HepG2 (cell line): Measurements from ENCODE around the gene LYSMD2. TPM values are rescaled to one million over a fixed set of nuclear protein-coding genes. Genes with fewer than 3 reads are reported as not detected.

Experiments
- ATAC-seq: fragments of 200-7000 bp; cut with Tn5 transposase; 3 replicates; pipeline ENCODE4 v1.9.1; 2020; ENCODE audit warnings: mild to moderate bottlenecking, moderate library complexity
- BruUV-seq: library from RNA; stranded (reverse); fragments of 400-500 nt; replicated peaks from 2 replicates; lab custom pipeline; 2021; lab: Mats Ljungman, UMichigan
- CTCF ChIA-PET: fragments of 300-600 bp; formaldehyde crosslinking; extraction: SDS; loops from one replicate; lab custom pipeline; 2021; ENCODE audit warnings: low total read pairs, inconsistent platforms, low intra/inter-chr PET ratio; lab: Yijun Ruan, JAX
- POLR2A ChIA-PET: fragments of 350-600 bp; sonication (Branson Sonifier 250); formaldehyde crosslinking; loops from one replicate; lab custom pipeline; 2020; ENCODE audit warnings: antibody characterized with exemption, inconsistent platforms; lab: Yijun Ruan, JAX
- DNase-seq: peaks from one replicate; pipeline ENCODE4 v3.0.0-alpha.2; 2015; ENCODE audit warnings: low spot score
- FAIRE-seq: peaks from 3 replicates; lab custom pipeline; 2011; peaks lifted over from hg19 to GRCh38; lab: Jason Lieb, UNC
- H2AFZ ChIP-seq: one replicate; pipeline ENCODE4 v1.6.1; 2011; ENCODE audit warnings: low read length, inconsistent platforms
- H3K27ac ChIP-seq: fragments of 300-600 bp; 3 replicates; pipeline ENCODE4 v1.8.0; 2011; ENCODE audit warnings: mixed run types, mild to moderate bottlenecking, mixed read lengths, low read length, inconsistent platforms; ENCODE audit not compliant: insufficient read depth; ENCODE audit errors: extremely low read length
- H3K27me3 ChIP-seq, 2 experiments: fragments of 200-600 bp in 1 of 2; 2 replicates in 1 of 2; 3 replicates in 1 of 2; pipeline versions ENCODE4 v1.6.0 to v1.8.0; 2011; ENCODE audit warnings: low read length in 2 of 2, mild to moderate bottlenecking in 2 of 2, moderate library complexity in 2 of 2, inconsistent platforms in 1 of 2; ENCODE audit not compliant: insufficient read depth in 2 of 2, control insufficient read depth in 1 of 2
- H3K36me3 ChIP-seq, 2 experiments: fragments of 200-600 bp in 1 of 2; replicated peaks in 1 of 2; 2 replicates in 1 of 2; 3 replicates in 1 of 2; pipeline versions ENCODE4 v1.5.1 to v1.8.0; 2011; ENCODE audit warnings: low read length in 2 of 2, inconsistent platforms in 1 of 2; ENCODE audit not compliant: insufficient read depth in 2 of 2, control insufficient read depth in 1 of 2
- H3K4me1 ChIP-seq: 2 replicates; pipeline ENCODE4 v1.5.1; 2012; ENCODE audit warnings: low read length, inconsistent platforms; ENCODE audit not compliant: insufficient read depth
- H3K4me2 ChIP-seq: 2 replicates; pipeline ENCODE4 v1.6.0; 2011; ENCODE audit warnings: low read depth, low read length, inconsistent platforms
- H3K4me3 ChIP-seq, 3 experiments: fragments of 200-600 bp in 1 of 3; sonication (generic), shearing (Covaris generic) in 1 of 3; replicated peaks in 1 of 3; 2 replicates each; pipeline ENCODE4 v1.5.1; 2011 to 2016; ENCODE audit warnings: low read length in 3 of 3, inconsistent platforms in 2 of 3, low read depth in 2 of 3, mild to moderate bottlenecking in 2 of 3, control low read depth in 1 of 3, mixed read lengths in 1 of 3; ENCODE audit not compliant: insufficient read depth in 1 of 3
- H3K79me2 ChIP-seq: one replicate; pipeline ENCODE4 v1.6.1; 2011; ENCODE audit warnings: low read length, inconsistent platforms; ENCODE audit not compliant: insufficient read depth
- H3K9ac ChIP-seq: 2 replicates; pipeline ENCODE4 v1.6.0; 2011; ENCODE audit warnings: mild to moderate bottlenecking, low read depth, low read length, inconsistent platforms; ENCODE audit not compliant: insufficient read depth
- H3K9me3 ChIP-seq: 2 replicates; pipeline ENCODE4 v1.5.1; 2012; ENCODE audit warnings: mild to moderate bottlenecking, low read length
- H4K20me1 ChIP-seq: 2 replicates; pipeline ENCODE4 v1.6.0; 2011; ENCODE audit warnings: inconsistent platforms, mild to moderate bottlenecking, low read length, moderate library complexity; ENCODE audit not compliant: insufficient read depth
- CBX5 ChIP-seq: sonication (generic); formaldehyde crosslinking; IDR thresholded peaks from 2 replicates; pipeline ENCODE4 v1.4.0; 2020; ENCODE audit warnings: missing genetic modification reagents, borderline replicate concordance
- FOXP4 ChIP-seq: sonication (generic); formaldehyde crosslinking; IDR thresholded peaks from 2 replicates; pipeline ENCODE4 v1.4.0; 2020; ENCODE audit warnings: missing genetic modification reagents
- GATA4 ChIP-seq: sonication (generic); IDR thresholded peaks from 2 replicates; pipeline ENCODE4 v1.6.1; 2016; ENCODE audit warnings: antibody characterized with exemption, low read depth, borderline replicate concordance
- HNRNPLL ChIP-seq: fragments of 200-400 bp; formaldehyde crosslinking; IDR thresholded peaks from 2 replicates; pipeline ENCODE4 v1.6.1; 2017; ENCODE audit warnings: mild to moderate bottlenecking, low read depth, low read length; ENCODE audit not compliant: poor library complexity, severe bottlenecking
- JUN ChIP-seq: sonication (generic); formaldehyde crosslinking; IDR thresholded peaks from 2 replicates; pipeline ENCODE4 v1.4.0; 2020; ENCODE audit warnings: mild to moderate bottlenecking, missing genetic modification reagents
- JUND ChIP-seq: sonication (generic); formaldehyde crosslinking; IDR thresholded peaks from 2 replicates; pipeline ENCODE4 v1.8.0; 2022; ENCODE audit warnings: mild to moderate bottlenecking, missing genetic modification reagents
- KMT2B ChIP-seq: IDR thresholded peaks from 2 replicates; pipeline ENCODE4 v1.6.1; 2016; ENCODE audit warnings: missing genetic modification reagents, missing compliant biosample characterization
- RCOR2 ChIP-seq: IDR thresholded peaks from 2 replicates; pipeline ENCODE4 v1.6.1; 2016; ENCODE audit warnings: missing biosample characterization, missing genetic modification reagents
- RORA ChIP-seq: sonication (generic); formaldehyde crosslinking; IDR thresholded peaks from 2 replicates; pipeline ENCODE4 v1.5.0; 2020; ENCODE audit warnings: mild to moderate bottlenecking, missing genetic modification reagents, moderate library complexity
- STAT6 ChIP-seq: sonication (generic); formaldehyde crosslinking; IDR thresholded peaks from 2 replicates; pipeline ENCODE4 v1.4.0; 2020; ENCODE audit warnings: missing genetic modification reagents, mild to moderate bottlenecking, borderline replicate concordance
- TCF7 ChIP-seq: sonication (generic); IDR thresholded peaks from 2 replicates; pipeline ENCODE4 v1.6.1; 2016; ENCODE audit warnings: antibody characterized with exemption, low read depth
- ZNF326 ChIP-seq: sonication (generic); formaldehyde crosslinking; IDR thresholded peaks from 2 replicates; pipeline ENCODE4 v1.4.0; 2020; ENCODE audit warnings: missing genetic modification reagents, borderline replicate concordance
- ZNF431 ChIP-seq: sonication (generic); formaldehyde crosslinking; IDR thresholded peaks from 2 replicates; pipeline ENCODE4 v1.9.0; 2022; ENCODE audit warnings: missing genetic modification reagents, low read depth, mild to moderate bottlenecking, borderline replicate concordance
- ZNF574 ChIP-seq: sonication (generic); formaldehyde crosslinking; IDR thresholded peaks from 2 replicates; pipeline ENCODE4 v1.4.0; 2020; ENCODE audit warnings: missing genetic modification reagents
- ZNF672 ChIP-seq: sonication (generic); formaldehyde crosslinking; IDR thresholded peaks from 2 replicates; pipeline ENCODE4 v1.8.1; 2022; ENCODE audit warnings: missing genetic modification reagents
- ZSCAN20 ChIP-seq: sonication (generic); formaldehyde crosslinking; IDR thresholded peaks from 2 replicates; pipeline ENCODE4 v1.4.0; 2020; ENCODE audit warnings: missing genetic modification reagents, mild to moderate bottlenecking, borderline replicate concordance
- WGBS: methylation state at CpG from one replicate; pipeline ENCODE4 v1.1.6; 2017; ENCODE audit warnings: low lambda C conversion rate; 5-methylcytosine and 5-hydroxymethylcytosine counted together
- in situ Hi-C: cut with HindIII; loops from 2 replicates; pipeline ENCODE4 v1.10.0; 2017; ENCODE audit warnings: low pct_unique_long_range_greater_than_20kb; ENCODE audit not compliant: extremely low pct_ligation_motif_present
- intact Hi-C: fragments of 100-400 bp; cut with micrococcal nuclease; formaldehyde crosslinking; loops from one replicate; pipeline ENCODE4 v1.10.0; 2022; ENCODE audit not compliant: unreplicated experiment
- polyA plus RNA-seq, 8 experiments: library from polyadenylated mRNA; depleted of rRNA in 3 of 8; stranded (reverse) in 7 of 8; unstranded in 1 of 8; fragments of >200 nt; fragmentation: Illumina TruSeq in 4 of 8; extraction: Trizol in 4 of 8; gene quantifications; 2 replicates each; pipeline versions ENCODE4 v1.2.1 to v1.2.3, GENCODE V29; 2011 to 2016; ENCODE audit warnings: low read depth in 4 of 8, missing spikeins in 1 of 8, mixed read lengths in 1 of 8; ENCODE audit not compliant: insufficient read depth in 1 of 8
- total RNA-seq, 5 experiments: library from RNA; depleted of rRNA; stranded (reverse); fragments of >200 nt; fragmentation: Illumina TruSeq; extraction: Trizol; gene quantifications; 2 replicates each; pipeline ENCODE4 v1.2.3, GENCODE V29; 2016; ENCODE audit warnings: low read depth in 1 of 5

LYSMD2 gene
- total and polyA plus RNA-seq, 2 of the 13 experiments (the other 11 are each of a cell fraction or from before 2014, with no cell fraction given), result 0.05 to 0.27 TPM

GRCh38 chr15:51766341-51766740 is 28.9 kb upstream of the LYSMD2 start:
- WGBS, result 22% methylated on average over 1 of the region's 1 CpG
- POLR2A ChIA-PET, result no interaction called here
- H3K79me2 ChIP-seq, result no peaks in the 10 kb centered on the region
- no peaks in the 10 kb centered on the region for H4K20me1 ChIP-seq
- H3K36me3 ChIP-seq, result no peaks in the 10 kb centered on the region
- ATAC-seq (no peak), FAIRE-seq (no peak), DNase-seq (no peak)
- no peak overlapping the region for H2AFZ ChIP-seq
- TF ChIP-seq CBX5 (CRISPR knock-in tag) (no peak), ZNF431 (CRISPR knock-in tag) (no peak), HNRNPLL (no peak), JUND (CRISPR knock-in tag) (no peak), KMT2B (no peak), GATA4 (no peak), RCOR2 (no peak), FOXP4 (CRISPR knock-in tag) (no peak), ZSCAN20 (CRISPR knock-in tag) (no peak), ZNF672 (CRISPR knock-in tag) (no peak), ZNF574 (CRISPR knock-in tag) (no peak), ZNF326 (CRISPR knock-in tag) (no peak), JUN (no peak), RORA (no peak), STAT6 (CRISPR knock-in tag) (no peak), TCF7 (no peak)
- BruUV-seq, result no TSS peak
- H3K9ac ChIP-seq, result no peak overlapping the region
- no peaks in the 10 kb centered on the region for H3K4me1 ChIP-seq
- CTCF ChIA-PET, result no interaction called here
- H3K27ac ChIP-seq, result no peak overlapping the region
- H3K9me3 ChIP-seq, result no peaks in the 10 kb centered on the region
- in situ Hi-C loops, result no loop called here
- H3K27me3 ChIP-seq, result peaks cover 0 to 16% of the 10 kb centered on the region in 2 experiments; a peak in 3 of 5 replicates
- intact Hi-C loops, result no loop called here
- no peak overlapping the region for H3K4me2 ChIP-seq
- no peak overlapping the region for H3K4me3 ChIP-seq
